ENCODE measurements around the gene LRP1. TPM values are rescaled to one million over a fixed set of nuclear protein-coding genes. Genes with fewer than 3 reads are reported as not detected.
"Not testable (repeated sequence)": the region's sequence is repeated elsewhere in the genome, so short reads cannot be mapped to it uniquely, and the experiment has no call there.

Gene LRP1
- total RNA-seq, 2 donors from 2014 or later, result 3.8 to 11.6 TPM

DNA sequence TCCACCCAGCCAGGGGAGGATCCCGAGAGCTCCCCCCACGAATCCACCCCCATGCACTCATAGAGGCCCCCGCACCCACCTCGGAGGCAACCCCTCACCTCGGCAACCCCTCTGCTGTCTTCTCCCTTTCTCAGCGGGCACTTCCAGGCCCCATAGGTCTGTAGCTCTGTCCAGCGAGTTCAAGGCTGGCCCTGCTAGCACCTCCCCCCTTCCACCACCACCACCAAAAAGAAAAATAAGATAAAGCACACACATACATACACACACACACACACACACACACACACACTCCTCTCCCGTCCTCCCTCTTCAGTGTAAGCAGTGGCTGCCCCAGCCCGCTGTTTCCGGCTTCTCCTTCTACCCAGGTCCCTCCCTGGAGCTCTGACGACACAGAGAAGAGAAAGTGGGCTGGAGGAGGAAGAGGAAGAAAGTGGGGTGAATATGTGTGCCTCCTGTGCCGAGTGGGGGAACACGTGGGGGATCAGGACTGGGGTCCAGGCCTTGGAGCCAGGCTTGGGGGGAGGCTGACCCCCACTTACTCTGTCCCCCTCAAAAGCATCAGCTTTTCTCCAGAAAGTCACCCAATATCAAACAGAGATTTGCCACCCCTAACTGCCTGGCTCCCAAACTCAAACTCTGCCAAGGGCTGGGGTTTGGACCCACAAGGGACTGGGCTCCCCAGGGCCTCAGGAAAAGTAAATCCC is 17.1 kb upstream of the LRP1 start, which contains the start of gene STAT6:
TSS of gene STAT6 (minus strand) at position 332 of the 704 bp plus-strand sequence. CDS start 3,084 bp downstream, outside the sequence.
- H3K9me3 ChIP-seq (ENCODE audit: control insufficient read depth, low read length, poor library complexity, severe bottlenecking), result no peaks in the 10 kb centered on the region
- peaks cover 38% of the 10 kb centered on the region for H3K4me1 Mint-ChIP-seq
- ATAC-seq (peak; percentile 70), DNase-seq (peak; percentile 64 to 75 (median 74))
- peak within 1 kb of the TSS; percentile 100 for H3K4me3 Mint-ChIP-seq
- peaks cover 3% of the 10 kb centered on the region for H3K27me3 Mint-ChIP-seq
- peak within 1 kb of the TSS; percentile 99 for H3K27ac Mint-ChIP-seq
- H3K36me3 Mint-ChIP-seq (ENCODE audit: low read depth), result peaks cover 9% of the 10 kb centered on the region

DNA sequence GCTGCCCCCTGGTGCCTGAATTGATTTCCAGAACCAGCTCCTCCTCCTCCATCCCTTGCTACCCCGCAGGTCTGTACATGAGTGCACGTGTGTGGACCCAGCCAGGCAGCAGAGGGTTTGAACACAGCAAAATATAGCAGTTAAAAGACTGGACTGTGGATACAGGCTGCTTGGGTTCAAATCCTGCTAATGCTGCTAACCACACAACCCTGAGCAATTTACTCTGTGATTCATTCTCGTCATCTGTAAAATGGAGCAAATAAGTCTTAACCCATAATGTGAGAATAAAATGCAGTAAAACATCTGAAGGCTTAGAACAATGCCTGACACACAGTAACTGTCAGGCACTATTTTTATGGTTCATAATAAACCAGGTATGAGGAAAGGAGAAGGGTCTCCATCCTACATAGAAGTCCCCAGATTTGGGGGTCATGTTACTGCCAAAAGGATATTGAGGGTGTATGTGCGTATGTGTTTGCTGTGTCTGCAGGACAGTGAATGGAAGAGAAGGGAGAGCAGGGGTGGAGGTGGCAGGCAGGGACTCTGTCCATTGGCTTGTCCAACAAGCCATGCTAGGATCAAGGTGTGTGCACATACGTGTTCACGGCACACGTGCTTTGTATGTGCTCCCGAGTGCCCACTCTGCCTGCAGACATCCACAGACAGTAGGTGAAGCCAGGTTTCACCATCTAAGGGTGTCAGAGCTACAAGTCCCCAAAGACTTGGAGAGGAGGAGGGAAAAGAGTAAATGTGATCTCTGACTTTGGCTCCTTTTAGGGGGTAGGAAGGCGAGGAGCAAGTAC is 15.6 kb upstream of the LRP1 start:
- H3K27me3 Mint-ChIP-seq, result peaks cover 10% of the 10 kb centered on the region
- DNase-seq, result no peak
- peak overlapping the region; percentile 100 for H3K4me3 Mint-ChIP-seq
- H3K9me3 ChIP-seq (ENCODE audit: control insufficient read depth, low read length, poor library complexity, severe bottlenecking), result no peaks in the 10 kb centered on the region
- H3K4me1 Mint-ChIP-seq, result peaks cover 37% of the 10 kb centered on the region
- peaks cover 12% of the 10 kb centered on the region for H3K36me3 Mint-ChIP-seq (ENCODE audit: low read depth)
- no peak for ATAC-seq
- peak overlapping the region; percentile 99 for H3K27ac Mint-ChIP-seq

DNA sequence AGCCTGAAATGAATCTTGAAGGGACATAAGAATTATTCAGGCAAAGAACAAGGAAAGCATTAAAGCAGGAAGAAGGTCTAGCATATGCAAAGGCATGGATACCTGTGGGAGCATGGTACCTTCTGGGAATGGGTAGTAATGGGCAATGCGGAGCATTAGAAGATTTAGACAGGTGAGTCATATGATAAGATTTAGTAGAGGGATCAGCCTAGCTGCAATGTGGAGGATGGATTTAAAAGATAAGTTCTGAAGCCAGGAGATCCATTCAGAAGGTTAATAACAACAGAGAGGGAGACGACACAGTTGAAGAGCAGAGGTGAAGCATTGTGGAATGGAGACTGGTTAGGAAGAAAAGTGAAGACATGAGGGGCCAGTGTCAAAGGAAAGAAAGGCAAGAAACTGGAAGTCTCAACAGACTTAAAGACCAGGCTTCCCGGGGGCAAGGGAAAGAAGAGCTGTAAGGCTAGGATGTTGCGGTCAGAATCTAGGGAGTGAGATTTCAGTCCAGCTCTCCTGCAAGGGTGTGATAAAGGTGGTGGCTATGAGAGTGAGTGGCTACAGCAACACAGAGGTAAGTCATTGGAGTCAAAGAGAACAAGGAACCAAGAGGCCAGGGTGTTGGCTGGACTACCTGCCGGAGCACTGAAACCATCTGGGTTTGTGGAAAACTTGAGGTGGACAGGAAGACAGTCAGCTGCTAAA is 11.6 kb upstream of the LRP1 start:
- ATAC-seq (no peak), DNase-seq (no peak)
- peaks cover 10% of the 10 kb centered on the region for H3K27me3 Mint-ChIP-seq
- peaks cover 5% of the 10 kb centered on the region for H3K36me3 Mint-ChIP-seq (ENCODE audit: low read depth)
- no peak overlapping the region for H3K27ac Mint-ChIP-seq
- peaks cover 15% of the 10 kb centered on the region for H3K4me1 Mint-ChIP-seq
- H3K9me3 ChIP-seq (ENCODE audit: control insufficient read depth, low read length, poor library complexity, severe bottlenecking), result no peaks in the 10 kb centered on the region
- H3K4me3 Mint-ChIP-seq, result no peak overlapping the region

DNA sequence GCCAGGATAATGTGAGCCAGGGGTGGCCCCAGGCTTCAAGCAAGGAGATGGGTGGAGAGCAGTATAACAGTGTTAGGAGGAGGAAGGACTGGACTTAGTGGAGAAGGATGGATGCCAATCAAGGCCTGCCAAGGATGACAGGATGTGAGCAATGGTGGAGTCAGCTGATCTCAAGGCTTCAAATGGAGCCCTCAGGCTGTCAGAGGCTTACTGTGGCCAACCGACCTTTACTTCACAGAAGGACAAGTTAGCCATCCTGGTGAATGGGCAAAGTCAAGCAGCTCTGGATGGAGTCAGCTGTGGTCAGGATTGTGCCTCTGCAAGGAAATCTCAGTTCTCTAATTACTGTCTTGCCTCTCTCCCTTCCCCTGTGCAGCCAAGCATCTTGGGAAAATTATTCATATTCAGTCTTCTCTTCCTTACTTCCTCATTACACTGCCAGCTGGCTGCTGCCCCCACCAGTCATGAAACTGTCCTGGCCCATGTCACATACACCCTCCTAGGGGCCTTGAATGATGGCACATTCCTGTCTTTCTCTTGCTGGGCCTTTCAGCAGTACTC is 9.5 kb upstream of the LRP1 start:
- Mint-ChIP-seq H3K27me3 (peaks cover 10% of the 10 kb centered on the region), H3K4me3 (no peak overlapping the region), H3K27ac (peak overlapping the region; percentile 9), H3K36me3 (ENCODE audit: low read depth) (peaks cover 5% of the 10 kb centered on the region), H3K4me1 (peaks cover 4% of the 10 kb centered on the region)
- no peaks in the 10 kb centered on the region for H3K9me3 ChIP-seq (ENCODE audit: control insufficient read depth, low read length, poor library complexity, severe bottlenecking)
- no peak for DNase-seq
- ATAC-seq, result peak; percentile 12

DNA sequence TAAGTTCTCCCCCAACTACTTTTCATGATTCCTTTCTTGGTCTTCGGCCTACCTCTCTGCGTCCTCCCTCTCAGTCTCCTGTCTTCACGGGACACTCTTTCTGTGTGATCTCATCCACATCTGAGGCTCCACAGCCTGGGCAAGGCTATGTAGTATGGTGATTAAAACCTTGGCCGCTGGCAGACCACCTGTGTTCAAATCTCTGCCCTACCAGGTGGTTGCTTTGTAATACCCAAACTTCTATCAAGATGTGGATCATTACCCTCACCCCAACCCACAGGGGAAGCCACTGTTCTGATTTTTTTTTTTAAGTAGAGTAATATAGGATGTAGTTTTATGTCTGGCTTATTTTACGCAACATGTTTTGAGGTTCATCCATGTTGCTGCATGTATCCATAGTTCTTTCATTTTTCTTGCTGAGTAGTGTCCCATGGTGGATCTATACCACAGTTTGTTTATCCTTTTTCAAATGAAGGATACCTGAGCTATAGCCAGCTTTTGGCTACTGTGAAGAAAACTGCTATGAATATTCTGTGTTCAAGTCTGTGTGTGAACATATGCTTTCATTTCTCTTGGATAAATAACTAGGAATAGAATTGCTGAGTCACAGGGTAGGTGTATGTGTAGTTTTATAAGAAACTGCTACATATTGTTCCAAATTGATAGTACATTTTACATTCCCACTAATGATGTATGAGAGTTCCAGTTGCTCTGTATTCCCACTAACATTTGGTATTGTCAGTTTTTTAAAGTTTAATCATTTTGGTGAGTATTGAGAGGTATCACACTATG is 8.8 kb upstream of the LRP1 start:
- ATAC-seq (no peak), DNase-seq (no peak)
- no peak overlapping the region for H3K4me3 Mint-ChIP-seq
- H3K4me1 Mint-ChIP-seq, result peaks cover 8% of the 10 kb centered on the region
- H3K36me3 Mint-ChIP-seq (ENCODE audit: low read depth), result peaks cover 9% of the 10 kb centered on the region
- H3K9me3 ChIP-seq (ENCODE audit: control insufficient read depth, low read length, poor library complexity, severe bottlenecking), result no peaks in the 10 kb centered on the region
- H3K27me3 Mint-ChIP-seq, result peaks cover 10% of the 10 kb centered on the region
- H3K27ac Mint-ChIP-seq, result peak overlapping the region; percentile 9

DNA sequence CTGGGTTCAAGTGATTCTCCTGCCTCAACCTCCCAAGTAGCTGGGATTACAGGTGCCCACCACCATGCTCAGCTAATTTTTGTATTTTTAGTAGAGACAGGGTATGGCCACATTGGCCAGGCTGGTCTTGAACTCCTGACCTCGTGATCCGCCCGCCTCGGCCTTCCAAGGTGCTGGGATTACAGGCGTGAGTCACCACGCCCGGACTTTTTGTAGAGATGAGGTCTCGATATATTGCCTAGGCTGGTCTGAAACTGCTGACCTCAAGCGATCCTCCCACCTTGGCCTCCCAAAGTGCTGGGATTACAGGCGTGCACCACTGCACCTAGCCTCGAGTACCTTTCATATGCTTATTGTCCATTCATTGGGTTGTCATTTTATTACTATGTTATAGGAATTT is 7.6 kb upstream of the LRP1 start:
- not testable (repeated sequence) for H3K4me1 Mint-ChIP-seq; H3K27ac Mint-ChIP-seq; ATAC-seq; H3K36me3 Mint-ChIP-seq (ENCODE audit: low read depth); H3K9me3 ChIP-seq (ENCODE audit: control insufficient read depth, low read length, poor library complexity, severe bottlenecking); DNase-seq; H3K4me3 Mint-ChIP-seq; H3K27me3 Mint-ChIP-seq

DNA sequence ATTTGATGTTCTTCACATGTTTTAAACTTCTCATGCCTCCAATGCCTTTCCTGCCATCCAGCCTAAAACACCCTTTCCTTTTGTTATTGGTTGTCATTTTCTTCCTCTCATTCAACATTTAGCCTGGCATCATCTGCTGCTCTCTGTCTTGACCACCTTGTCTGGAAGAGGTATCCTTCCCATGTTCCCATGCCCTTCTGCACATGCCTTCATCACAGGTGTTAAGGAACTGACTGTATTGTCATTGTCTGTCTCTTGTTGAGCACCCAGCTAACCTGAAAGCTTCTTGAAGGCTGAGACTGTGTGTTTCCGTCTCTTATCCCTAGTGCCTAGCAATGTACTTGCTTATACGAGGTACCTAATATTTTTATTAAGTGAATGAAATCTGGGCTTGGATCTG is 4.5 kb upstream of the LRP1 start:
- Mint-ChIP-seq H3K27me3 (no peaks in the 10 kb centered on the region), H3K4me1 (peaks cover 5% of the 10 kb centered on the region), H3K36me3 (ENCODE audit: low read depth) (peaks cover 4% of the 10 kb centered on the region), H3K4me3 (no peak overlapping the region), H3K27ac (no peak overlapping the region)
- ATAC-seq (no peak), DNase-seq (no peak)
- no peaks in the 10 kb centered on the region for H3K9me3 ChIP-seq (ENCODE audit: control insufficient read depth, low read length, poor library complexity, severe bottlenecking)

DNA sequence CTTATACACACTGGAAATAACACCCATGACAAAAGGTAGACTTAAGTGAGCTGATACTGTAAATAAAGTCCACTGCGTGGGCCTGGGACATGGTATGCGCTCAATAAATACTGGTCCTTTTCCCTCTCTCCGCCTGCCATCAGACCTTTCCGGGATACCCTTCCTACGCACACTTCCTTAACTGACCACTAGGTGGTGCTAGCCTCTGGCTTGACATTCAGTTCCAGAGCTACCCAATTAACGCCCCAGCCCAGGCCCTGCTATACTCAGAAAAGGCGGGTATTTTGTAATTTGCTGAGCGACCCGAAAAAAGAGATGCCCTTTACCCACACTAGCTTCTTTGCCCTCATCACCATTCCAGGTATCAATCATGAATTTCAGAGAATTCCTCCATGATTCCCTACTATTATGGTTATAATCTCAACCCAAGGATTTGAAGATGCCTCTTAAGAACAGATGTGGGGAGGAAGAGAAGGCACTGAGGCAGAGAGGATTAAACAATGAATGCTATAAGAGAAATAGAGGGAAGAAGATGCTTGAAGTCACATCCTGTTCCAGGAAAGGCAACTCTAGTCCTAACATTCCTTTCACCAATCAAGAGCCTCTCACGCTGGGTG is 3.9 kb upstream of the LRP1 start:
- peaks cover 4% of the 10 kb centered on the region for H3K36me3 Mint-ChIP-seq (ENCODE audit: low read depth)
- no peaks in the 10 kb centered on the region for H3K9me3 ChIP-seq (ENCODE audit: control insufficient read depth, low read length, poor library complexity, severe bottlenecking)
- H3K27ac Mint-ChIP-seq, result no peak overlapping the region
- peak overlapping the region; percentile 28 for H3K4me3 Mint-ChIP-seq
- ATAC-seq (peak; percentile 78), DNase-seq (peak; percentile 50 to 74 (median 55))
- H3K27me3 Mint-ChIP-seq, result no peaks in the 10 kb centered on the region
- H3K4me1 Mint-ChIP-seq, result peaks cover 5% of the 10 kb centered on the region

DNA sequence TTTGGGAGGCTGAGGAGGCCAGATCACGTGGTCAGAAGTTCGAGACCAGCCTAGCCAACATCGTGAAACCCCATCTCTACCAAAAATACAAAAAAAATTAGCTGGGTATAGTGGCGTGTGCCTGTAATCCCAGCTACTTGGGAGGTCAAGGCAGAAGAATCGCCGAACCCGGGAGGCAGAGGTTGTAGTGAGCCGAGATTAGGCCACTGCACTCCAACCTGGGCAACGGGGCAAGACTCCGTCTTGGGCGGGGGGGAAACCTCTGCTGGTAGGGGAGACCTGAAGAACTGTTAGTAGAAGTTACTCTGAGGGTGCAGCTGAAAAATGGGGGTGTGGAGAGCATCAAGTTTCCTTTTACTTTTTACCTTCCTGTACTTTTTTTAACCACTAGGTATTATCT is 2.2 kb upstream of the LRP1 start:
- H3K27me3 Mint-ChIP-seq, result no peaks in the 10 kb centered on the region
- peaks cover 5% of the 10 kb centered on the region for H3K4me1 Mint-ChIP-seq
- H3K27ac Mint-ChIP-seq, result no peak overlapping the region

DNA sequence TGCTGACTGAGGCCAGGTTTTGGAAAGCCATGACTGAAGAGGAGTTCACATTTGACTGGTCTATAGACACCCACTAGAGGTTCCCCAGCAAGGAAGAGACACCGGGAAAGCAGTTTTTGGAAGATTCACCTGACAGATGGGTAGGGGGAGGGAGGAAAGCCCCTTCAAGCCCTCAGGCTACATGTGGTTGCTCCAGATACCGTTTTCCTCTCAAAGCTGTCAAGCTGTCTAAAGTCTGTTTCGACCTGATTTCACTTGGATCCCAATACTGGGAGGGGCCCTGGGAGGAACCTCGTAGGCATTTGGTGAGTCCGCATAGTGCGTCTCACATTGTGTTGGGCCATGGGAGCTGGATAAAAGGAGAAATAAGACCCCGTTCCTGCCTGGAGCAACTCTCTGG is 1.7 kb upstream of the LRP1 start:
- H3K27me3 Mint-ChIP-seq, result no peaks in the 10 kb centered on the region
- ATAC-seq, result no peak
- DNase-seq, result no peak
- no peak overlapping the region for H3K27ac Mint-ChIP-seq
- H3K36me3 Mint-ChIP-seq (ENCODE audit: low read depth), result peaks cover 4% of the 10 kb centered on the region
- peak overlapping the region; percentile 61 for H3K4me3 Mint-ChIP-seq
- H3K9me3 ChIP-seq (ENCODE audit: control insufficient read depth, low read length, poor library complexity, severe bottlenecking), result no peaks in the 10 kb centered on the region
- peaks cover 7% of the 10 kb centered on the region for H3K4me1 Mint-ChIP-seq

More for the DNA sequence above, 2.2 kb upstream of the LRP1 start:
- DNase-seq (no peak), ATAC-seq (no peak)
- no peaks in the 10 kb centered on the region for H3K9me3 ChIP-seq (ENCODE audit: control insufficient read depth, low read length, poor library complexity, severe bottlenecking)
- Mint-ChIP-seq H3K4me3 (no peak overlapping the region), H3K36me3 (ENCODE audit: low read depth) (peaks cover 4% of the 10 kb centered on the region)

DNA sequence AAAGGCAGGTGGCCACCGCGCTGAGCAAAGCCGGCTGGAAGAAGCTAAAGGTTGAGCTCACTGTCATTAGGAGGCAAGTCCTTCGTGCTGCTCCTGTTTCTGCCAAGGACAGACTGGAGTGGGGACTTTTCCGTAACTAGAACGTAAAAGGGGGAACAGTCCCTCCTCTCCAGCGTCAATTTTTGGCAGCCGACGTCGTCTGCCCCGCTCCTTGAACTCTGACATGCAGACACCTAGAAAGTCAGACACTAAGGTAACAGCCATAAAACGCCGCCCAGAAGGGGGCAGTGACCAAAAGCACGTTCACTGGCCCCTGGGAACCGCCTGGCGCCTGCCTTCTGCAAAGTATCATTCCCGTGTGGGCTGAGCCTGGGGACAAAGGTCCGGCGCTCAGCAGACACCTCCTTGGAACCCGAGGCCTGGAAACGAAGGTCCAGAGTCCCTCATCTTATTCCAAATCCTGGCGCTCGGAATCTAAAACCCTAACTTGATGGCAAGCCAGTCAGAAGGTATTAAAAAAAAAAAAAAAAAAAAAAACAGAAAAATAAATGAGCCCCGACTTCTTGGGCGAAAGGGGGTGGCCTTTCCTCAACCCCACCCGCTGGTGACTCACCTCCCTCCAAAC is 1.1 kb upstream of the LRP1 start:
- Mint-ChIP-seq H3K4me3 (peak overlapping the region; percentile 97), H3K36me3 (ENCODE audit: low read depth) (peaks cover 4% of the 10 kb centered on the region), H3K27me3 (no peaks in the 10 kb centered on the region), H3K4me1 (peaks cover 7% of the 10 kb centered on the region), H3K27ac (peak overlapping the region; percentile 71)
- no peaks in the 10 kb centered on the region for H3K9me3 ChIP-seq (ENCODE audit: control insufficient read depth, low read length, poor library complexity, severe bottlenecking)
- peak; percentile 32 for ATAC-seq
- peak in 1 of 3 donors; percentile 19 for DNase-seq

All from T-helper 17 cell (primary cell).